DND-41 (cell line): ENCODE measurements around the gene HDAC4.

Source experiments
- ATAC-seq: fragments of 200-7000 bp; cut with Tn5 transposase; 3 replicates; pipeline ENCODE4 v1.9.1; 2021; ENCODE audit warnings: low read depth; ENCODE audit not compliant: insufficient read depth
- DNase-seq: peaks from one replicate; pipeline ENCODE4 v3.0.0-alpha.2; 2020
- H2AFZ ChIP-seq: 2 replicates; pipeline ENCODE4 v1.6.0; 2012; ENCODE audit warnings: low read depth, low read length
- H3K27ac ChIP-seq: 2 replicates; pipeline ENCODE4 v1.5.1; 2012; ENCODE audit warnings: low read length, inconsistent platforms
- H3K27me3 ChIP-seq: fragments of 200-600 bp; sonication (generic); 2 replicates; pipeline ENCODE4 v1.6.0; 2012; ENCODE audit warnings: low read length, mild to moderate bottlenecking, inconsistent platforms; ENCODE audit not compliant: insufficient read depth, poor library complexity
- H3K36me3 ChIP-seq: 2 replicates; pipeline ENCODE4 v1.5.1; 2012; ENCODE audit warnings: low read length, inconsistent platforms; ENCODE audit not compliant: insufficient read depth
- H3K4me1 ChIP-seq: 2 replicates; pipeline ENCODE4 v1.5.1; 2012; ENCODE audit warnings: mild to moderate bottlenecking, low read length; ENCODE audit not compliant: insufficient read depth
- H3K4me2 ChIP-seq: 2 replicates; pipeline ENCODE4 v1.6.0; 2012; ENCODE audit warnings: mild to moderate bottlenecking, moderate library complexity, low read length, inconsistent platforms; ENCODE audit not compliant: insufficient read depth
- H3K4me3 ChIP-seq, 2 experiments: fragments of 200-600 bp in 1 of 2; shearing (Covaris generic) in 1 of 2; 2 replicates each; pipeline ENCODE4 v1.5.1; 2012 to 2016; ENCODE audit warnings: inconsistent platforms in 2 of 2, low read length in 2 of 2, mild to moderate bottlenecking in 2 of 2, low read depth in 1 of 2, moderate library complexity in 1 of 2
- H3K79me2 ChIP-seq: 2 replicates; pipeline ENCODE4 v1.6.0; 2012; ENCODE audit warnings: low read length, inconsistent platforms; ENCODE audit not compliant: insufficient read depth
- H3K9ac ChIP-seq: 2 replicates; pipeline ENCODE4 v1.6.0; 2012; ENCODE audit warnings: low read depth, mild to moderate bottlenecking, inconsistent platforms, low read length, moderate library complexity
- H3K9me3 ChIP-seq: 2 replicates; pipeline ENCODE4 v1.5.1; 2012; ENCODE audit warnings: low read length, moderate library complexity, mild to moderate bottlenecking, inconsistent platforms; ENCODE audit not compliant: insufficient read depth, severe bottlenecking
- H4K20me1 ChIP-seq: 2 replicates; pipeline ENCODE4 v1.6.0; 2012; ENCODE audit warnings: low read length; ENCODE audit not compliant: insufficient read depth
- EZH2 ChIP-seq: IDR thresholded peaks from 3 replicates; pipeline ENCODE4 v1.6.1; 2012; ENCODE audit warnings: borderline replicate concordance, low read depth, mild to moderate bottlenecking, moderate library complexity, low read length, inconsistent platforms; ENCODE audit not compliant: severe bottlenecking
- TF ChIP-seq, protein P1 (sequence below): IDR thresholded peaks from 2 replicates; pipeline ENCODE4 v1.5.1; 2012; ENCODE audit warnings: borderline replicate concordance, low read length, moderate library complexity, mild to moderate bottlenecking; ENCODE audit not compliant: poor library complexity, severe bottlenecking; ENCODE audit errors: extremely low read depth

The HDAC4 gene

DNA sequence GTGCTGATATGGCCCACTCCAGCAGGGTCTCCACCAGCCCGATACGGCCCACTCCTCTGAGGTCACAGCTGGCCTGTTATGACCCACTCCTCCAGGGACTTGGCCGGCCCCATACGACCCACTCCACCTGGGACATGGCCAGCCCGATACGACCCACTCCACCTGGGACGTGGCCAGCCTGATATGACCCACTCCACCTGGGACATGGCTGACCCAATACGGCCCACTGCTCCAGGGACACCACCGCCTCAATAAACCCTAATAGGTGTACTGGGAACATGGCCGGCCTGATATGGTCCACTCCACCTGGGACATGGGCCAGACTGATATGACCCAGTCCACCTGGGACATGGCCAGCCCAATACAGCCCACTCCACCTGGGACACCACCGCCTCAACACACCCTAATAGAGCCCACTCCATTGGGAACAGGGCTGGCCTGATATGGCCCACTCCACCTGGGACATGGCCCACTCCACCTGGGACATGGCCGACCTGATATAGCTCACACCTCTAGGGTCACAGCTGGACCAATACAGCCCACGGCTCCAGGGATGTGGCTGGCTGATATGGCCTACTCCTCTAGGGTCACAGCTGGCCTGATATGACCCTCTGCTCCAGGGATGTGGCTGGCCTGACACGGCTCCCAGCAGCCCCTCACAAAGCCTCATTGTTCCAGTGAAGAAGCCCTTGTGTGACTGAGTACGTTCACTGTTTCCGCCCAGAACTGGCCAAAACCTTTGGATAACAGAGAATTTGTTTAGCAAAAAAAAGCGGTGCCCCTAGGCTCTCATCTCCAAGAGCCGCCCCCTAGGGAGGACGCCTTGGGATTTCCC lies 245.6 kb downstream of the HDAC4 start:
- Histone ChIP-seq H3K9me3 (no peaks in the 10 kb centered on the region), H3K79me2 (peaks cover 95% of the 10 kb centered on the region)

DNA sequence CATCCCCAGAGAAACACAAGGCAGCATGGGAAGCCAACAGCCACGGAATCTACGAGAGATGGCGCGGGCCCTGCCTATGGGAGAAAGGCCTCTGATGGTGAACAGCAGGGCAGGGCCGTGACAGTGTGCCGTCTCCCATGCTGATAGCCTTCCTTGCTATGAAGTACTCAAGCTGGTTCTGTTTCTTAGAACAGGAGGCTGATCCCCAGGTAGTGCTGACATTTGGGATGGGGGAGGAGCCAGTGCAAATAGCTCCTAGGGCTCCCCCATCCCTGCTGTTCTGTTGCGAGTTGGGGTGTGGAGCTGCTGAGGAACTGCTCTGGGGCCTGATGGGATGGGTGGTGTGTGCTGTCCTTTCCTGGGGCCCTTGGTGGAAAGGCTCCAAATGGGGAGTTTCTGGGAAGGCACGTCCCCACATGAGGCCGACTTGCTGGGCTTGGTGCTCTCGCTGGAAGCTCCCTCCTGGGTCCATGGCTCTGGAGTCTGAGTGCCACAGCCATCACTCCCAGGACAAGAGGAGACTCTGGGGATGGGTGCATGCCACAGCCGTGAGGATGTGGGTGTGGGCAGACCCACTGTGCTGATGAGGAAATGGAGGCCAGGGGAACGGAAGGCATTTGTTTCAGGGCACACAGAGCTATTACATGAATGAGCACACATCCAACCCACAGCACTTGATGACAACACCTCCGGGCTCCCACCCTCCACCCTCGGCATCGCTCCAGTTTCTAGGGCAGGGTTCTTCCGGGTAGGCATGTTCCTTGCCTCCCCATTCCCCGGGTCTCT lies 246.8 kb downstream of the HDAC4 start:
- Histone ChIP-seq H3K79me2 (peaks cover 91% of the 10 kb centered on the region), H3K4me2 (no peak overlapping the region), H2AFZ (no peak overlapping the region), H3K36me3 (peaks cover 100% of the 10 kb centered on the region), H3K27ac (no peak overlapping the region), H3K4me3 (no peak overlapping the region), H3K4me1 (no peaks in the 10 kb centered on the region), H4K20me1 (peaks cover 85% of the 10 kb centered on the region), H3K9ac (no peak overlapping the region), H3K27me3 (no peaks in the 10 kb centered on the region), H3K9me3 (no peaks in the 10 kb centered on the region)
- no peak; the same call in 2 of the 3 replicates for ATAC-seq
- no peak for TF ChIP-seq EZH2
- TF ChIP-seq, protein P1, sequence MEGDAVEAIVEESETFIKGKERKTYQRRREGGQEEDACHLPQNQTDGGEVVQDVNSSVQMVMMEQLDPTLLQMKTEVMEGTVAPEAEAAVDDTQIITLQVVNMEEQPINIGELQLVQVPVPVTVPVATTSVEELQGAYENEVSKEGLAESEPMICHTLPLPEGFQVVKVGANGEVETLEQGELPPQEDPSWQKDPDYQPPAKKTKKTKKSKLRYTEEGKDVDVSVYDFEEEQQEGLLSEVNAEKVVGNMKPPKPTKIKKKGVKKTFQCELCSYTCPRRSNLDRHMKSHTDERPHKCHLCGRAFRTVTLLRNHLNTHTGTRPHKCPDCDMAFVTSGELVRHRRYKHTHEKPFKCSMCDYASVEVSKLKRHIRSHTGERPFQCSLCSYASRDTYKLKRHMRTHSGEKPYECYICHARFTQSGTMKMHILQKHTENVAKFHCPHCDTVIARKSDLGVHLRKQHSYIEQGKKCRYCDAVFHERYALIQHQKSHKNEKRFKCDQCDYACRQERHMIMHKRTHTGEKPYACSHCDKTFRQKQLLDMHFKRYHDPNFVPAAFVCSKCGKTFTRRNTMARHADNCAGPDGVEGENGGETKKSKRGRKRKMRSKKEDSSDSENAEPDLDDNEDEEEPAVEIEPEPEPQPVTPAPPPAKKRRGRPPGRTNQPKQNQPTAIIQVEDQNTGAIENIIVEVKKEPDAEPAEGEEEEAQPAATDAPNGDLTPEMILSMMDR = no peak
- no peak for DNase-seq

More for the DNA sequence above, 245.6 kb downstream of the HDAC4 start:
- H4K20me1 ChIP-seq = peaks cover 87% of the 10 kb centered on the region
- no peaks in the 10 kb centered on the region for H3K4me1 ChIP-seq
- no peaks in the 10 kb centered on the region for H3K27me3 ChIP-seq
- ATAC-seq (no peak), DNase-seq (no peak)
- no peak overlapping the region for H3K4me2 ChIP-seq
- peaks cover 100% of the 10 kb centered on the region for H3K36me3 ChIP-seq
- no peak overlapping the region for H3K9ac ChIP-seq
- TF ChIP-seq EZH2 = no peak
- TF ChIP-seq, protein P1 = no peak
- no peak overlapping the region for H2AFZ ChIP-seq
- no peak overlapping the region for H3K27ac ChIP-seq
- H3K4me3 ChIP-seq = no peak overlapping the region

DNA sequence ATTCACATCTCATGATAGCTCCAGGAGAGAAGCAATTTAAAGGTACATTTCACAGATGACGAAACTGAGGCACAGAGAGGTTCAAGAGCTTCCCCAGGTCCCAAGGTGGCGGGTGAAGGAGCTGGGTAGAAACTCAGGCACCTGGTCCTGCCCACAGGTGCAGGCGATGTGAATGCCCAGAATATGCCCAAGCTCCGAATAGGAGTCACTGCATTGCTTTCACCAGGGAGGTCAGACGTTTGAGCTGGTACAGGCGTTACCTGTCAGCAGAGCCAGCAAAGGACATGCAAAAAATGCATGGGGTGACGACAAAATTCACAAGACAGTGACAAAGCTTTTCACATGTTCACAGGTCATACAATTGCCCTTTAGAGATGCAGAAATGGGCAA lies 247.9 kb downstream of the HDAC4 start:
- Histone ChIP-seq H3K4me3 (no peak overlapping the region), H3K4me2 (no peak overlapping the region), H3K27ac (no peak overlapping the region), H3K4me1 (no peaks in the 10 kb centered on the region), H3K36me3 (peaks cover 100% of the 10 kb centered on the region), H3K9ac (no peak overlapping the region), H4K20me1 (peaks cover 85% of the 10 kb centered on the region), H3K27me3 (no peaks in the 10 kb centered on the region), H3K9me3 (no peaks in the 10 kb centered on the region), H2AFZ (no peak overlapping the region), H3K79me2 (peaks cover 93% of the 10 kb centered on the region)
- TF ChIP-seq, protein P1 = no peak
- TF ChIP-seq EZH2 = no peak
- DNase-seq (no peak), ATAC-seq (no peak)
